ENCODE results near the gene MET.

The MET gene

GRCh38 chr7:116786791-116787443 is 114.9 kb downstream of the MET start:
- peak; percentile 33 for DNase-seq

DNA sequence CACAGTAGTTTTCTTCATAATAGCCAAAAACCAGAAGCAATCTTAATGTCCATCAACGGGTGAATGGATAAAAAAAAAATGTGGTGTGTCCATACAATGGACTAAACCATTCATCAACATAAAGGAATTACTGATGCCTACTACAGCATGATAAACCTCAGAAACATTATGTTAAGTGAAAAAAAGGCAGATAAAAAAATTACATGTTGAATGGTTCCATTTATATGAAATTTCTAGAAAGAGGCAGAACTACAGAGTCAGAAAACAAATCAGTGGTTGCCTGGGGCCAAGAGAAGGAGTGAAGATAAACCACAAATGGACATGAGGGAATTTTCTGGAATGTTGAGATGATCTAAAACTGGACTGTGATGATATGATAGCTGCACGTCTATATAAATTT is 115.9 kb downstream of the MET start:
- DNase-seq, result no peak

- no peak for DNase-seq
Measured at GRCh38 chr7:116788572-116789197, 116.7 kb downstream of the MET start.

GRCh38 chr7:116790025-116790424 is 118.0 kb downstream of the MET start:
- DNase-seq, result no peak

DNA sequence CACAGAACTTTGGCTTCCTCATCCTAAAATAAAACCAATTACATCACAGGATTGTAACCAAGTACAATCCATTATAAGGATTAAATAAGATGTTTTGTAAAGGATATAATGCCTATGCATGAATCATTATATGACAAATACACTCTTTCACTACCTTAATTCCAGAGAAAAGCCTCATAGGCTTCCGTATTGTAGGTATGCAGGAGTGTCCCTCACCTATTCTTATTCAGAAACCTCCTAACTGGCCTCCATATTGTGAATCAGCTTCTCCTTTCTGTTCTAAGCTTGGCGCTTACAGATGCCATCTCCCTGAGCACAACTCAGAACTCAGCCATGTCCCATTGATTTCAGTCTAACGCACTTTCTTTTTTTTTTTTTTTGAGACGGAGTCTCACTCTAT is 120.8 kb downstream of the MET start:
- DNase-seq, result no peak

DNA sequence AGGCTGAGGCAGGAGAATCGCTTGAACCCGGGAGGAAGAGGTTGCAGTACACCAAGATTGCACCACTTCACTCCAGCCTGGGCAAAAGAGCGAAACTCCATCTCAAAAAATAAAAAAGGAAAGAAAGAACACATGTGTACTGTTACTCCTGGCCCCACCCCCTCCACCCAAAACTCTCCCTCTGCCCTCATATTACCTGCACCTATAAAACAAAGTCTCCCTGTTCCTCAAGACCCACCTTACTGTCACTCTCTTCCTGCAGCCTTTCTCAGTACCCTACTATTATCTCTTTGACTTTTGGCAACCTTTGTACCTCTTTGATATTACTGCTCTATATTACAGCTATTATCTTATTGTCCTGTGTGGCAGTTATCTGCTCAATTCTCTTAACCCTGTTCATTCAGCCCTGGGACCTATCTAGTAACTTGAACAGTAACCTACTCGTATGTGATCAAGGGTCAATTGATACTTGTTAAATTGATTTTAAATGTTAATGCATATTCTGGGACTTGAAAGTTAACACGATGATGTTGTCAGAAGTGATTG is 121.9 kb downstream of the MET start:
- no peak for DNase-seq

DNA sequence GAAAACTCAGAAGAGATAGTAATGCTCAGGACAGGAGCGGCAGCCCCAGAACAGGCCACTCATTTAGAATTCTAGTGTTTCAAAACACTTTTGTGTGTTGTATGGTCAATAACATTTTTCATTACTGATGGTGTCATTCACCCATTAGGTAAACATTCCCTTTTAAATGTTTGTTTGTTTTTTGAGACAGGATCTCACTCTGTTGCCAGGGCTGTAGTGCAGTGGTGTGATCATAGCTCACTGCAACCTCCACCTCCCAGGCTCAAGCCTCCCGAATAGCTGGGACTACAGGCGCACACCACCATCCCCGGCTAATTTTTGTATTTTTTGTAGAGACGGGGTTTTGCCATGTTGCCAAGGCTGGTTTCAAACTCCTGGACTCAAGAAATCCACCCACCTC is 124.5 kb downstream of the MET start:
- no peak for DNase-seq

DNA sequence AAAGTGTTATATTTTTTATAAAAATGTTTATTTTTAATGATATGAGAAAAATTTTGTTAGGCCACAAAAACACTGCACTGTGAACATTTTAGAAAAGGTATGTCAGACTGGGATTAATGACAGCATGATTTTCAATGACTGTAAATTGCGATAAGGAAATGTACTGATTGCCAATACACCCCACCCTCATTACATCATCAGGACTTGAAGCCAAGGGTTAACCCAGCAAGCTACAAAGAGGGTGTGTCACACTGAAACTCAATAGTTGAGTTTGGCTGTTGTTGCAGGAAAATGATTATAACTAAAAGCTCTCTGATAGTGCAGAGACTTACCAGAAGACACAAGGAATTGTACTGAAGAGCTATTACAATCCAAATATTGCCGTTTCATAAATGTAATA is 125.6 kb downstream of the MET start:
- DNase-seq, result no peak

DNA sequence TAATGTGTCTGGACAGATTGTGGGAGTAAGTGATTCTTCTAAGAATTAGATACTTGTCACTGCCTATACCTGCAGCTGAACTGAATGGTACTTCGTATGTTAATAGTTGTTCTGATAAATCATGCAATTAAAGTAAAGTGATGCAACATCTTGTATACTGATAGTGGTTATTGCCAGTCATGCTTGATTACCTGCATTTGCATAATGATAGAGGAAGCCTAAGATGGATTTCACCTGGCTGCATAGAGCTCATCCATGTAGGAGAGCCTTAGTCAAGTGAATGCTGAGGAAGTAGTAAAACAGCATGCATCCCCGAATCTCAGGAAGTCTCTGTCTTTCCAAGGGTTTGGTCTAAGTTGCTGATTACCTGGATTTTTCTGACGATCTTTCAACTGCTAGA is 126.2 kb downstream of the MET start:
- DNase-seq, result no peak

GRCh38 chr7:116799916-116800315 is 127.9 kb downstream of the MET start:
- no peak for DNase-seq

GRCh38 chr7:116800594-116800993 is 128.6 kb downstream of the MET start:
- no peak for DNase-seq

DNA sequence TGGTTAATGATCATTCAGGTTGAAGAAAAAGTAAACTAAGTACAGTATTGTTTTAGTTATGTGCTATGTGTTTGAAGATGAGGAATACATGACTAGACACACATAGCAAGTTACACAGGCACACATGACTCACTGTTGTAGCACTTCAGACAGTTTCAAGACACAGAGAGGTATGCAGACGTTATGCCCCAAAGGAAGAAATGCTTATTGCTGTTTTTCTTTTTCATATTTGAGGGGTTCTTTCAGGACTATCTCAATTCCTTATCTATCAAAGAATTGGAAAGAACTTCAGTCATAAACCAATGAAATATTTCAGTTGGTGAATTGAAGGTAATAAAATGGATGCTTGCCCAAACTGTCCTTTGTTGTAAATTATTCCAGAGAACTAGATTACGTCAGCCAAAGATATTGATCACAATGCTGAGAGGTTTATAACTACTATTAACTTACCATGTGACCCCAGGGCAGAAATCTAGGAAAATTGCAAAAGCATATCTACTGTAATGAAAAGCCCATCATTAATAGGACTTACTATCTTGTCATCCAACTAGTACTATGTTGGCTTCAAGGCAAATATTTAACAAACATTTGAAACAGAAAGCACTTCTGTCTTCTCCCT is 129.2 kb downstream of the MET start:
- peak; percentile 87 for DNase-seq

DNA sequence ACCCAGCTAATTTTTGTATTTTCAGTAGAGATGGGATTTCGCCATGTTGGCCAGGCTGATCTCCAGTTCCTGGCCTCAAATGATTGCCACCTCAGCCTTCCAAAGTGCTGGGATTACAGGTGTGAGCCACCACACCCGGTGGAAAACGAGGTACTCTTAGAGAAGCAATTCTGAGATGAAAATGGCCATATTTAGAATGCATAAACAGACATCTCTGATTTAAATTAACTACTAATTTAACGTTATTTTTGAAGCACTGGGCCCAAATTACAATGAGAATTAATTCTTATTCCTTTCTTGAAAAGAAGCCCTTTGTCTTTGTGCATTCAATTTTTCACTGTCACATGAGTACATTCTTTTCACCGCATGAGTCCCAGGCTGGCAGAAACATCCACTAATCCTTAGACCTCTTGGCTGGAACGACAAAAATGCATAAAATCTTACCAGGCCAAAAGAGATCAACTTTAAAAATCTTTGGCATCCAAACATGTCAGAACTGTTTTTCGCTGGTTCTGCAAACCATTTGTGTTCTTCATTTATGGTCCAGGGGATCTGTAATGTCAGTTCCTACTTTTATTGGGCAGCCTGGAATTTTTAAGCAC is 130.2 kb downstream of the MET start:
- DNase-seq, result peak; percentile 73

DNA sequence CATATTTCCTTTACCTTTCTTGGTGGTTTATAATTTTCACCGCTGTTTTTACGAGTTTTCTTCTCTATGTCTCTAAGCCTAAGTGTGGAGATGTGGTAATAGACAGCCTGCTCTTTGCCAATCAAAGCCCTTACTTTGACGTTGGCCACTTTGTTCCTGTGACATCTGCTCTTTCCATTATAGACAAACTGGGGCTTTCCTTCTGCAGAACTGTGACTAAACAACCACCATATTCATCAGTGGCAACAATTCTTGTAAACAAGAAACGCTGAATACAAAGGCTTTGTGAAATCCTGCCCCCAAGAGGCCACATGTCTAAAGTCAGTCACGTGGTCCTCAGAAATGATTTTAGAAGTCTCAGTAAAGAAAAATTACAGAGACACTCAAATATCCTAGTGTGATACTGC is 130.8 kb downstream of the MET start:
- DNase-seq, result peak; percentile 59

- DNase-seq, result no peak
Measured at GRCh38 chr7:116804471-116804870, 132.5 kb downstream of the MET start.

- DNase-seq, result peak; percentile 48
Measured at GRCh38 chr7:116805100-116805544, 133.1 kb downstream of the MET start.

DNA sequence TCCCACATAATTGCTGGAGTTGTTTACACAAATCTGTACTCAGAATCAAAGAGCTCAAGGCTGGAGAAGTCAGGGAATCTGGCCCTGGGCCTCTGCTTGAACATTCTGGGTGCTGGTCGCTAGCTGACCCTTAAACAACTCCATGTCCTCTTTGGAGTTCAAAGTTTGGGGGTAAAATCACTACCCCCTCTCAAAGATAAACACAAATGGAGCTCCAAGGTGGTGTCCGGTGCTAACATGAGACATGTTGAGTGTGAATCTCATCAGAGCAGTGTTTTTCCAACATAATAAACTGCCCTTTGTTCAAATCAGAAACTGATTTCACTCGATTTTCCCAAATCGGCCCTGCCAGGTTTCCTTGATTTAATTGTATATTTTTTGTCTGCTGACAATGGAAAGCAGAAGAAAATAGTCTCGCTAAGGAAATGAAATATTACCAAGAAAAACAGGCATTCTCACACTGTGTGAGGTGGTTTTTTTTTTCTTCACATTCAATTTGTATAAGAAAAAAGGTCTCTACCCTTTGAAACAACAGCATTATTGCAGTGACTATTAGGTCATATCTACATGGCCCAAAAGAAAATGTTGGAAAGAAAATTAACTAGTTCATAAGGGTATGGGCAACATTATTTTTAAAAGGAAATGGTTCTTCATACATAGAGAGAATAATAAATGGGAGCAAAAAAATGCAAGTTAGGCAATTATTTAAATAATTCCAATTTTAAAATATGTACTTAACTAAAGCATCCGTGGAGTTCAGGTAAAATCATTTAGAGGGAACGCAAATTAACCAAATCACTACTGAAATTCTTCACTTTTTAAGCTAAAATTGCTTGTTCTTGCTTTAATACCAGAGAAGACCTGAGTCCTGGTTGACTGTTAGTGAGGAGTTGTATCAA is 134.3 kb downstream of the MET start:
- no peak for DNase-seq

GRCh38 chr7:116807011-116807560 is 135.1 kb downstream of the MET start:
- no peak for DNase-seq

DNA sequence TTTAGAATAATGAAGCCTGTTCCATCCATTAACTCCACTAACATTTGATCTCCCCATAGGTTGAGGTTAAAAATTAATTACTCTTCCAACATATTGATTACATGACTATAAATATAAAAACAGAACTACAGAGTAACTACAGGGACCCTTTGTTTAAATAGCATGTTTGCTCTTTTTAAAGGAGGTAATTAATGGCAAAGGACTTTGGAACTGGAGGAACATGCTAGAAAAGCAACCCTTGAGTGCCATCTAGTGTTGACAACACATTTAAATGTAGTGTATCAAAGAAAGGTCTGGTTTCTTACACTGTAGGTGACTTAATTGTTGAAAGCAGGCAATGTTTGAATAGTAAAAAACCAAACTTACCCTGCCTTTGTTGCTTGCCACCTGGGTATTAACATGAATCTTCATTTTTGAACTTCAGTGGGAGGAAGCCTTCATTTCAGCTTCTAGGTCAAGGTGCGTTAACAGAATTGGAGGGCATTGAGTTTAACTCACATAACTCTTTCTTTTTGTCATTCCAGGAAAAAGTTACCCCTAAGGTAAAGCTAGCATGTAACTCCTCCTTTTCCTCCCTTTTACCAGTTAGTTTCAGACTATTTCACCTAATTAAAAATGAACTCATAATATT is 137.8 kb downstream of the MET start:
- DNase-seq, result peak; percentile 66

GRCh38 chr7:116810267-116811116 is 138.5 kb downstream of the MET start:
- DNase-seq, result peak; percentile 26

- DNase-seq, result no peak
Measured at GRCh38 chr7:116811768-116812167, 139.8 kb downstream of the MET start.
